LNCAP (cell line): ENCODE data around the gene CEACAM20.

ENCODE experiments used
- TF ChIP-seq, protein P1 (sequence below): fragments of 450-650 bp; IDR thresholded peaks from 2 replicates; pipeline ENCODE4 v1.5.1; 2017; ENCODE audit warnings: mild to moderate bottlenecking

CEACAM20 gene

DNA sequence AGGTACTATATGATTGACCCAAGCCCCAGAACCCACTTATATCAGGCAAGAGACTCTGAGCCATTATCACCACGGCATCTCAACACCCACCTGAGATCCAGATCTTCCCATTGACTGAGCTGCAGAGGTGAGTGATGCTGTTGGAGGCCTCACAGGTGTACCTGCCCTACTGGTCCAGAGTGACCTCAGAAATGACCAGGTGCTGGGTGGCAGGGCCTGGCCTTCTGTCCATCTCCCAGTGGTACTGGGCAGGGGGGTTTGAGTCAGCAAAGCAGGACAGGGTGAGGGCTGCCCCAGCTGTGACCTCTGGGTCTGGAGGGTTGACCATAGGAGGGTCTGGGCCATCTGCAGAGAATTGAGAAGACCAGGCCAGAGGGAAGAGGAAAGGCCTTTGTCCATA is 13.2 kb upstream of the CEACAM20 start:
- TF ChIP-seq, protein P1, sequence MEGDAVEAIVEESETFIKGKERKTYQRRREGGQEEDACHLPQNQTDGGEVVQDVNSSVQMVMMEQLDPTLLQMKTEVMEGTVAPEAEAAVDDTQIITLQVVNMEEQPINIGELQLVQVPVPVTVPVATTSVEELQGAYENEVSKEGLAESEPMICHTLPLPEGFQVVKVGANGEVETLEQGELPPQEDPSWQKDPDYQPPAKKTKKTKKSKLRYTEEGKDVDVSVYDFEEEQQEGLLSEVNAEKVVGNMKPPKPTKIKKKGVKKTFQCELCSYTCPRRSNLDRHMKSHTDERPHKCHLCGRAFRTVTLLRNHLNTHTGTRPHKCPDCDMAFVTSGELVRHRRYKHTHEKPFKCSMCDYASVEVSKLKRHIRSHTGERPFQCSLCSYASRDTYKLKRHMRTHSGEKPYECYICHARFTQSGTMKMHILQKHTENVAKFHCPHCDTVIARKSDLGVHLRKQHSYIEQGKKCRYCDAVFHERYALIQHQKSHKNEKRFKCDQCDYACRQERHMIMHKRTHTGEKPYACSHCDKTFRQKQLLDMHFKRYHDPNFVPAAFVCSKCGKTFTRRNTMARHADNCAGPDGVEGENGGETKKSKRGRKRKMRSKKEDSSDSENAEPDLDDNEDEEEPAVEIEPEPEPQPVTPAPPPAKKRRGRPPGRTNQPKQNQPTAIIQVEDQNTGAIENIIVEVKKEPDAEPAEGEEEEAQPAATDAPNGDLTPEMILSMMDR = no peak

DNA sequence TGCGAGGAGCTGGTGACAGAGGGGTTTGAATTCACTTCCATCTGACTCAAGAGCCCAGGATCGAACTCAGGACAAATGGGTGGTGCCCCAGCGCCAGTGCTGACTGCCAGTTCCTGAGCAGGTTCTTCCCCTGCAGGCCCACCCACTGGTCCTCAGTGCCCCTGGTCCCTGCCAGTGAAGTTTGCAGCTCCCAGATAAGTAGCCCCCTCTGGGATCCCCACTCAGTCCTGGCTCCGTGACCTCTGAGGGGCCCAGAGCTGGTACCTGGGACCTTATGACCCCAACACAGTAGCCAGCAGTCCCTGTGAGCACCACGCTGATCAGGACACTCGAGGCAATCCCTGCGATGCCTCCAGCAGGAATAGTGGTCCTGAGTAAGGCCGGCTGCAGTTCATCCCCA is 11.3 kb upstream of the CEACAM20 start:
- TF ChIP-seq, protein P1 = no peak

DNA sequence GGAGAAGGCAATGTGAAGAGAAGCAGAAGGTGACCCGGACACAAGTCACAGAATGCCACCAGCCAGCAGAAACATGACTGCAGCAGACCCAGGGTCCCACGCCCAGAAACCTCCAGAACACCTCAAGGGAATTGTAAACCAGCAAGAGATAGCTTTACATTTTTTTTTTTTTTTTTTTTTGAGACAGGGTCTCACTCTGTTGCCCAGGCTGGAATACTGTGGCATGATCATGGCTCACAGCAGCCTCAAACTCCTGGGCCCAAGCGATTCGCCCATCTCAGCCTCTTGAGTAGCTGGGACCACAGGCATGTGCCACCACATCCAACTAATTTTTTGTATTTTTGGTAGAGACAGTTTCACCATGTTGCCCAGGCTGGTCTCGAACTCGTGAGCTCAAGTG is 10.5 kb upstream of the CEACAM20 start:
- TF ChIP-seq, protein P1 = no peak

DNA sequence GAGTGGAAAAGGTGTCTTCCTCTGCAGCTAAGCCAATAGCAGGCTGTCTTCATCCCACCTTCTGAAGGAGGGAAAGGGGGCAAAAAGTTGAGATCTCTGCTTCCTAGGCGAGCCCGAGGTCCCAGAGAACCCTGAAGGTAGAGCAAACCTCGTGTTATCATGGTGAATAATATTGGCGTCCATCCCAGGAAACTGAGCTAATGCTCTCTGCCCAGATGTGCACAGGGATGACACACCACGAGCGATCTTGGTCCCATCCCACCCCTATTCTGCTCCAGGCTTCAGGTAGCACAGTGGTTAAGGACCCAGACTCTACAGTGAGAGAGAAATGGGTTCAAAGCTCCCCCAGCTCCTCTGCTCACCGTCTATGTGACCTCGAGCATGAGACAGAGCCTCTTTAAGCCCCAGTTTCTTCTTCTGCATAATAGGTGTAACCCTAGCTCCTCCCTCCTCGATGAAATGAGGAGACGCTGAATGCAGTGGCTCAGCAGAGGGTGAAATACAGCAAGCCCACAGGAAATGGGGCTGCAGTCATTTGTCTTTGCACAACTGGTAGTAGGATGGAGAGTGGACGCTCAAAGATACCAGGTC is 9.9 kb upstream of the CEACAM20 start:
- TF ChIP-seq, protein P1 = no peak

DNA sequence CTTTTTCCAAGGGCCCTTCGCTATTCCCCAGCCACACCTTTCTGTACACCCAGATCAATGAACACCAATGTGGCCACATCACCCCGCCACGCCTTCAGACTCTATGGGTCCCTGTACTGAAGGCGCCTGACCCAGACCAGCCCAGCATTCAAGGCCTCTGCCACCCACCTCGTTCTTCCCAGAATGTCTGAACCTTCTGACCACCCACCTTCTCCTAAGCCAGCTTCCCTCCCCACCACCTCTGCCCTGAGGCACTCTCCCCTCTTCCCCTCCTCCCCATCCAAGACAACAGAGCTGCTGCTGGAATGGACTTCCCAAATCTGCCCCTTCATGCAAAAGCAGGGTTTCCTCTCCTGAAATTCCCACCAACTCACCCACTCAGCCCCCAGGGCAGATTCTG is 3.3 kb upstream of the CEACAM20 start:
- TF ChIP-seq, protein P1 = no peak

DNA sequence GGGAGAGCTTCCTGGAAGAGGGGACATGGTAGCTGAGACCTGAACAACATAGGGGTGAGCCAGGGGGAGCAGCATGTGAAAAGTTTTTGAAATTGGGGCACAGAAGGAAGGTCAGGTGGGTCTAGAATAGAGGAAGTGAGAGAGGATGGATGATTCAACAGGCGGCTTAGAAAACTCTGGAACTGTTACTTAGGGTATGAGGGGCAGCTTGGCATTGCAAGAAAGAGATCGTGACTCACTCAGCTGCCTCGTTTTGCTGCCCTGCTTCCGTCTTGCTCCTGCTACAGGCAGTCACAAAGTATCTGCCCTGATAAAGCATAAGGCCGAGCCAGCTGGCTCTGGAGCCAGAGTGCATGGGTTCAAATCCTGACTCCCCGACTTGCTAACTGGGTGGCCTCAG is 1.3 kb upstream of the CEACAM20 start:
- TF ChIP-seq, protein P1 = no peak

DNA sequence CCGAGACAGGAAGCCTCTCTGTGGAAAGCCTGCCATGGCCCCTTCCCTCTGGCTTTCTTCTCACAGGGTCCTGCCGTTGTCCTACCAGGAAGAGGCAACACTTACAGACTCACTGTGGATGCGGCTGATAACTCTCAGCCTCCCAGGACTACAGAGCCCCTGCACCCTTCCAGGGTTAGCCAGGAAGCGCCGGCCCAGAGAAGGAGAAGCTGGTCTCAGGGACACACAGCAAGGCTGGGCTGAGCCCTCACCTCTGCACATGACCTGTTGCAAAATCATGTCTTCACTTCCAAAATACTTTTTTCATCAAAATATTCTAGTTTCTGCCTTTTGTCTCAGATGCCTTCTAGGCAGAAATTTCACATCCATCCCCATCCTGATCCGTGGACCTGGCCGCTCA is 1.9 kb downstream of the CEACAM20 start:
- TF ChIP-seq, protein P1 = no peak

DNA sequence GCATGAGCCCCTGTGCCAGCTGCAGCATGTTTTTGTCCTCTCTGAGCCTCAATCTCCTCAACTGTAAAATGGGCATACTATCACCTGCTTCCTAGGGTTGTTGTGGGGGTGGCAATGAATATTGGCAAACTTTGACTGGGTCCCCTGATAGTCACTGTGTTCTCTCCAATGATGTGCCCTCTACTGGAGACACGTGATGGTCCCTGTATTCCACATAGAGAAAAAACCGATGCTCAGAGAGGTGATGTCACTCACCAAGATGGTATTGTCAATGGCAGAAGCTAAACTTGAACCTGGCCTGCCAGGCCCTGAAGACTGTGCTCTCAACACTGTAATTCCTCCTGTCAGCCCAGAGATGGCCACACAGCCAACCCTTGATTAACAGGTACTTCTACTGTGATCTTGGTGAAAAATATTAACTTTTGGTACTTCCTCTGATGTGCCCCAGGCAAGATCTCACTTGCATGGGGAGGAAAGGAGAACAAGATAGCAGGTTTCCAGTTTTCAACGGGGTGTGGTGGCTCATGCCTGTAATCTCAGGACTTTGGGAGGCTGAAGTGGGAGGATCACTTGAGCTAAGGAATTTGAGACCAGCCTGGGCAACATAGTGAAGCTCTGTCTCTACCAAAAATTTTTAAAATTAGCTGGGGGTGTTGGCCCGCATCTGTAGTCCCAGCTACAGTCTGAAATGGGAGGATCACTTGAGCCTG is 3.6 kb downstream of the CEACAM20 start:
- TF ChIP-seq, protein P1 = no peak
